SH-SY5Y (cell line): ENCODE results near the gene PPP1R26.

Source experiments
- GATA2 ChIP-seq: IDR thresholded peaks from 2 replicates; pipeline ENCODE4 v1.6.1; 2011; ENCODE audit warnings: mild to moderate bottlenecking, low read depth, low read length
- GATA3 ChIP-seq: IDR thresholded peaks from 2 replicates; pipeline ENCODE4 v1.6.1; 2011; ENCODE audit warnings: low read depth, mild to moderate bottlenecking, low read length, moderate library complexity

- no peak for TF ChIP-seq GATA2
- TF ChIP-seq GATA3: no peak
Measured at GRCh38 chr9:135461936-135462335, 17.6 kb upstream of the PPP1R26 start.
